A673 (cell line): ENCODE measurements around the gene SLC16A8.

ENCODE experiments used
- EZH2 ChIP-seq: fragments of 200-600 bp; sonication (generic); IDR thresholded peaks from 2 replicates; pipeline ENCODE4 v1.6.1; 2017; ENCODE audit warnings: borderline replicate concordance, low read depth, mild to moderate bottlenecking, mixed read lengths, antibody characterized with exemption, low read length; ENCODE audit not compliant: poor library complexity, severe bottlenecking
- TF ChIP-seq, protein P1 (sequence below): fragments of 300-800, 200-600 bp; sonication (generic); conservative IDR thresholded peaks from 2 replicates; pipeline ENCODE4 v1.5.1; 2017; ENCODE audit warnings: low read depth, mild to moderate bottlenecking, antibody characterized with exemption, low read length, moderate library complexity, mixed read lengths

DNA sequence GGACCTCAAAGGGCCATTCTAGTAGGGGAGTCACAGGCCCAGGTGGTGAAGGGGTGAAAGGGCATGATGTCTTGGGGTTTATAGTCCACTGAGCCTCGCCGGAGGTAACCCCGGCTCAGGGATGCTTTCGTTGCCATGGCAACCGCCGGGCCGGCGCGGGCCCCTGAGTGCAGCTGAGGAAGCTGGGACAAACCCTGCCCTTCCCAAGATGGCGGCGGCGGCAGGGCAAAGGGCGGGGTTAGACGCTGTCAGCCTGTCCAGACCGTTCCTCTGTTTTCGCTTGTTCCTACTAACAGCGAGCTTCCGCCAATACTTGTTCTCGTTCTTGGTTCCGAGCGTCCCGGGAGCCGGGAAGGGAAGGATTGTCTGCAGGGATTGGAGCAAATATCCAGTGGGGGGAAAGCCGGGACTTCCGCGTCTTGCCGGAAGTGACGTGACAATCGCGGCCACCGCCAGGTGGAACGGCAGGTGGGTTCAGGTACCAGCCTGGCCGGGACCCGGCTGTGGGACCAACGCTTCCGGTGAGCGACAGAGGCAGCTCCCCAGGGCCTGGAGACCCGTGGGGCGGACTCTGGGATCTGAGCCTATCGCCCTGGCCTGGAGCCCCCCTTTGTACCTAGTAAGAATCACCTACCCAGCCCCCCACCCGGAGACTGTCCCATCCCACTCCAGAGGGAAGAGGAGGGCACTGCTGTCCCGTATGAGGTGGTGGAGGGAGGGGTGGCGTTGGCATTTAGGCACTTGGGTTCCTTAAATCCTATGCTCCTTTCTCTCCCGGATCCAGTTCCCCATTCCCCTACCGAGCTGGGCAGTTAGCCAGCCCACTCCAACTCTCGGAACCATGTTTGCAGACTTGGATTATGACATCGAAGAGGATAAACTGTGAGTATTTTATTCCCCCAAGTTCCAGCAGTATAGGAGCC lies 26.8 kb downstream of the SLC16A8 start, which contains the start of gene PICK1:
- TF ChIP-seq, protein P1, sequence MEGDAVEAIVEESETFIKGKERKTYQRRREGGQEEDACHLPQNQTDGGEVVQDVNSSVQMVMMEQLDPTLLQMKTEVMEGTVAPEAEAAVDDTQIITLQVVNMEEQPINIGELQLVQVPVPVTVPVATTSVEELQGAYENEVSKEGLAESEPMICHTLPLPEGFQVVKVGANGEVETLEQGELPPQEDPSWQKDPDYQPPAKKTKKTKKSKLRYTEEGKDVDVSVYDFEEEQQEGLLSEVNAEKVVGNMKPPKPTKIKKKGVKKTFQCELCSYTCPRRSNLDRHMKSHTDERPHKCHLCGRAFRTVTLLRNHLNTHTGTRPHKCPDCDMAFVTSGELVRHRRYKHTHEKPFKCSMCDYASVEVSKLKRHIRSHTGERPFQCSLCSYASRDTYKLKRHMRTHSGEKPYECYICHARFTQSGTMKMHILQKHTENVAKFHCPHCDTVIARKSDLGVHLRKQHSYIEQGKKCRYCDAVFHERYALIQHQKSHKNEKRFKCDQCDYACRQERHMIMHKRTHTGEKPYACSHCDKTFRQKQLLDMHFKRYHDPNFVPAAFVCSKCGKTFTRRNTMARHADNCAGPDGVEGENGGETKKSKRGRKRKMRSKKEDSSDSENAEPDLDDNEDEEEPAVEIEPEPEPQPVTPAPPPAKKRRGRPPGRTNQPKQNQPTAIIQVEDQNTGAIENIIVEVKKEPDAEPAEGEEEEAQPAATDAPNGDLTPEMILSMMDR, result no peak
- no peak for TF ChIP-seq EZH2
